ENCODE data around the gene P4HA1.

DNA sequence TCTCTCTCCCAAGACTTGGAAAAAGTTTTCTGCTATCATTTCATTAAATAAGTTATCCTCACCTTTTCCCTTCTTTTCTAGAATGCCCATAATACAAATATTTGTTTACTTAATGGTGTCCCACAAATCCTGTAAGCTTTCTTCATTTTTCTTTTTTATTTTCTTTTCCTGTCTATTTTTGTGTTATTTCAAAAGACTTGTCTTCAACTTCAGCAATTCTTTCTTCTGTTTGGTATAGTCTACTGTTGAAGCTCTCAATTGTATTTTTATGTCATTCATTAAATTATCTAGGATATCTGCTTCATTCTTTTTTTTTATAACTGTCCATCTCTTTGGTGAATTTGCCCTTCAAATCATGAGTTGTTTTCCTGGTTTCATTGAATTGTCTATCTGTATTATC lies 117.0 kb downstream of the P4HA1 start:
- TF ChIP-seq, protein P1, sequence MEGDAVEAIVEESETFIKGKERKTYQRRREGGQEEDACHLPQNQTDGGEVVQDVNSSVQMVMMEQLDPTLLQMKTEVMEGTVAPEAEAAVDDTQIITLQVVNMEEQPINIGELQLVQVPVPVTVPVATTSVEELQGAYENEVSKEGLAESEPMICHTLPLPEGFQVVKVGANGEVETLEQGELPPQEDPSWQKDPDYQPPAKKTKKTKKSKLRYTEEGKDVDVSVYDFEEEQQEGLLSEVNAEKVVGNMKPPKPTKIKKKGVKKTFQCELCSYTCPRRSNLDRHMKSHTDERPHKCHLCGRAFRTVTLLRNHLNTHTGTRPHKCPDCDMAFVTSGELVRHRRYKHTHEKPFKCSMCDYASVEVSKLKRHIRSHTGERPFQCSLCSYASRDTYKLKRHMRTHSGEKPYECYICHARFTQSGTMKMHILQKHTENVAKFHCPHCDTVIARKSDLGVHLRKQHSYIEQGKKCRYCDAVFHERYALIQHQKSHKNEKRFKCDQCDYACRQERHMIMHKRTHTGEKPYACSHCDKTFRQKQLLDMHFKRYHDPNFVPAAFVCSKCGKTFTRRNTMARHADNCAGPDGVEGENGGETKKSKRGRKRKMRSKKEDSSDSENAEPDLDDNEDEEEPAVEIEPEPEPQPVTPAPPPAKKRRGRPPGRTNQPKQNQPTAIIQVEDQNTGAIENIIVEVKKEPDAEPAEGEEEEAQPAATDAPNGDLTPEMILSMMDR (IDR thresholded peaks at IDR 0.05; ENCODE audit: poor library complexity, severe bottlenecking), result no peak
- TF ChIP-seq MXI1 (conservative IDR thresholded peaks at IDR 0.05; ENCODE audit: poor library complexity, severe bottlenecking), result no peak
